ENCODE results near the gene PDE11A. TPM values are rescaled to one million over a fixed set of nuclear protein-coding genes. Genes with fewer than 3 reads are reported as not detected.

The PDE11A gene
- total and polyA plus RNA-seq, 4 donors: 1.0 to 5.9 (median 1.7) TPM

GRCh38 chr2:177721818-177722567, 350.6 kb downstream of the PDE11A start:
- Histone ChIP-seq H3K4me1 (ENCODE audit: control insufficient read depth in 4 of 4, insufficient read depth in 4 of 4, low read length in 3 of 4) (peaks cover 0 to 3% (median 0%) of the 10 kb centered on the region in 4 donors), H3K9me3 (ENCODE audit: control insufficient read depth in 4 of 4, low read length in 3 of 4) (no peaks in the 10 kb centered on the region), H3K27me3 (ENCODE audit: control insufficient read depth in 4 of 4, insufficient read depth in 4 of 4, low read length in 3 of 4) (no peaks in the 10 kb centered on the region), H3K4me3 (ENCODE audit: low read depth in 1 of 3, low read length in 3 of 3) (no peak overlapping the region), H3K36me3 (ENCODE audit: control insufficient read depth in 4 of 4, insufficient read depth in 3 of 4, low read depth in 1 of 4, low read length in 3 of 4) (no peaks in the 10 kb centered on the region), H3K9ac (ENCODE audit: low read depth in 1 of 2, low read length in 2 of 2) (no peak overlapping the region), H3K27ac (ENCODE audit: low read depth in 1 of 2, low read length in 2 of 2) (no peak overlapping the region)
- DNase-seq (ENCODE audit: low spot score): no peak
- TF ChIP-seq TAF1 (conservative IDR thresholded peaks at IDR 0.05) (no peak), YY1 (IDR thresholded peaks at IDR 0.05) (no peak), CTCF (IDR thresholded peaks at IDR 0.05; ENCODE audit: low read depth, low read length, missing input control) (no peak), RAD21 (IDR thresholded peaks at IDR 0.05) (no peak), JUND (IDR thresholded peaks at IDR 0.05) (no peak), RXRA (IDR thresholded peaks at IDR 0.05) (no peak), GABPA (IDR thresholded peaks at IDR 0.05 in 1 of 2, conservative IDR thresholded peaks at IDR 0.05 in 1 of 2) (no peak), NR2F2 (IDR thresholded peaks at IDR 0.05) (no peak), REST (IDR thresholded peaks at IDR 0.05) (no peak)
- 87% methylated on average over 11 of the region's 11 CpGs for WGBS

GRCh38 chr2:177721087-177721486, 351.5 kb downstream of the PDE11A start:
- 37% methylated on average over 2 of the region's 2 CpGs for WGBS
- no peak for TF ChIP-seq EGR1 (IDR thresholded peaks at IDR 0.05; ENCODE audit: low read depth in 2 of 2)
- no peak for TF ChIP-seq JUND (IDR thresholded peaks at IDR 0.05)
- TF ChIP-seq GABPA (IDR thresholded peaks at IDR 0.05 in 1 of 2, conservative IDR thresholded peaks at IDR 0.05 in 1 of 2): no peak
- no peak for TF ChIP-seq ATF3 (IDR thresholded peaks at IDR 0.05)
- no peak for TF ChIP-seq HNF4A (conservative IDR thresholded peaks at IDR 0.05)

More at GRCh38 chr2:177721087-177721486, 351.5 kb downstream of the PDE11A start:
- Histone ChIP-seq H3K4me3 (ENCODE audit: low read depth in 1 of 3, low read length in 3 of 3) (no peak overlapping the region), H3K4me1 (ENCODE audit: control insufficient read depth in 4 of 4, insufficient read depth in 4 of 4, low read length in 3 of 4) (peaks cover 0 to 3% (median 0%) of the 10 kb centered on the region in 4 donors), H3K9ac (ENCODE audit: low read depth in 1 of 2, low read length in 2 of 2) (no peak overlapping the region), H3K9me3 (ENCODE audit: control insufficient read depth in 4 of 4, low read length in 3 of 4) (no peaks in the 10 kb centered on the region), H3K27ac (ENCODE audit: low read depth in 1 of 2, low read length in 2 of 2) (no peak overlapping the region), H3K27me3 (ENCODE audit: control insufficient read depth in 4 of 4, insufficient read depth in 4 of 4, low read length in 3 of 4) (no peaks in the 10 kb centered on the region), H3K36me3 (ENCODE audit: control insufficient read depth in 4 of 4, insufficient read depth in 3 of 4, low read depth in 1 of 4, low read length in 3 of 4) (no peaks in the 10 kb centered on the region)
- no peak for DNase-seq (ENCODE audit: low spot score)
